G401 (cell line): ENCODE measurements around the gene KLHDC10. TPM values are rescaled to one million over a fixed set of nuclear protein-coding genes. Genes with fewer than 3 reads are reported as not detected.
"Not testable (repeated sequence)": the region's sequence is repeated elsewhere in the genome, so short reads cannot be mapped to it uniquely, and the experiment has no call there.

Experiments
- DNase-seq: peaks from one replicate; pipeline ENCODE4 v3.0.0-alpha.2; 2015; ENCODE audit warnings: low spot score
- in situ Hi-C: cut with HindIII; loops from 2 replicates; pipeline ENCODE4 v1.10.0; 2016; ENCODE audit warnings: low sequenced_read_pairs, mixed read lengths
- total RNA-seq: library from RNA; depleted of rRNA; stranded (reverse); fragments of >200 nt; shearing (Covaris generic); gene quantifications from 2 replicates; pipeline ENCODE4 v1.2.3, GENCODE V29; 2014; rRNA removed

The KLHDC10 gene
- total RNA-seq: 9.2 and 23.5 TPM in 2 replicates

- in situ Hi-C loops: no loop called here
- DNase-seq: peak; percentile 99
These were observed at the start of gene KLHDC10 for GRCh38 chr7:130069978-130070860. Gene KLHDC10, plus strand, starts transcription at chr7:130070534. Its CDS starts 110 bp downstream, at chr7:130070644.

- in situ Hi-C loops: no loop called here
These were observed 49.1 kb upstream of the KLHDC10 start for GRCh38 chr7:130021105-130021834.

GRCh38 chr7:130022115-130022514 is 48.2 kb upstream of the KLHDC10 start:
- in situ Hi-C loops: no loop called here
- DNase-seq: no peak

More at GRCh38 chr7:130021105-130021834, 49.1 kb upstream of the KLHDC10 start:
- peak; percentile 16 for DNase-seq

GRCh38 chr7:130022623-130023175 is 47.6 kb upstream of the KLHDC10 start:
- DNase-seq: no peak
- in situ Hi-C loops: no loop called here

- in situ Hi-C loops: no loop called here
- DNase-seq: no peak
These were observed 45.9 kb upstream of the KLHDC10 start for GRCh38 chr7:130024390-130024789.

- in situ Hi-C loops: no loop called here
These were observed 37.6 kb upstream of the KLHDC10 start for GRCh38 chr7:130032698-130033097.

GRCh38 chr7:130037703-130038102 is 32.6 kb upstream of the KLHDC10 start:
- no peak for DNase-seq

More at GRCh38 chr7:130032698-130033097, 37.6 kb upstream of the KLHDC10 start:
- no peak for DNase-seq

GRCh38 chr7:130040576-130040975 is 29.8 kb upstream of the KLHDC10 start:
- in situ Hi-C loops: no loop called here
- DNase-seq: no peak

More at GRCh38 chr7:130037703-130038102, 32.6 kb upstream of the KLHDC10 start:
- in situ Hi-C loops: no loop called here

GRCh38 chr7:130047831-130048230 is 22.5 kb upstream of the KLHDC10 start:
- DNase-seq: no peak
- in situ Hi-C loops: no loop called here

GRCh38 chr7:130048906-130049305 is 21.4 kb upstream of the KLHDC10 start:
- in situ Hi-C loops: no loop called here
- no peak for DNase-seq

- DNase-seq, in situ Hi-C loops: not testable (repeated sequence)
These were observed 18.1 kb upstream of the KLHDC10 start for GRCh38 chr7:130052250-130052649.

- in situ Hi-C loops, DNase-seq: not testable (repeated sequence)
These were observed 15.1 kb upstream of the KLHDC10 start for GRCh38 chr7:130055198-130055597.

- in situ Hi-C loops: no loop called here
- DNase-seq: no peak
These were observed 8.1 kb upstream of the KLHDC10 start for GRCh38 chr7:130062246-130062645.

GRCh38 chr7:130063036-130063435 is 7.3 kb upstream of the KLHDC10 start:
- DNase-seq: no peak
- in situ Hi-C loops: no loop called here

GRCh38 chr7:130064580-130064926 is 5.8 kb upstream of the KLHDC10 start:
- DNase-seq, in situ Hi-C loops: not testable (repeated sequence)

- DNase-seq: no peak
- in situ Hi-C loops: no loop called here
These were observed 4.7 kb upstream of the KLHDC10 start for GRCh38 chr7:130065500-130066152.

- DNase-seq: no peak
- in situ Hi-C loops: no loop called here
These were observed 956 bp upstream of the KLHDC10 start for GRCh38 chr7:130069179-130069977.

GRCh38 chr7:130070861-130071622 is 708 bp downstream of the KLHDC10 start:
- in situ Hi-C loops: no loop called here
- DNase-seq: peak; percentile 42
